Esophagus muscularis mucosa (tissue), 4 donors: ENCODE results near the gene BBS9. TPM values are rescaled to one million over a fixed set of nuclear protein-coding genes. Genes with fewer than 3 reads are reported as not detected.

ENCODE experiments used
- DNase-seq: peaks from one replicate; pipeline ENCODE4 v3.0.0-alpha.2; 2017; ENCODE audit errors: extremely low spot score
- H3K27ac ChIP-seq, 4 donors: fragments of 200-600 bp; sonication (generic); replicated peaks in 1 of 4; 1 replicate in 3 of 4; 2 replicates in 1 of 4; pipeline ENCODE4 v1.5.1; 2016 to 2019; ENCODE audit warnings: mild to moderate bottlenecking in 1 of 4
- H3K27me3 ChIP-seq, 4 donors: fragments of 200-600 bp; sonication (generic); one replicate each; pipeline versions ENCODE4 v1.5.1 to v1.6.0; 2016 to 2019
- H3K36me3 ChIP-seq, 4 donors: fragments of 200-600 bp; sonication (generic); one replicate each; pipeline ENCODE4 v1.5.1; 2016 to 2019
- H3K4me1 ChIP-seq, 4 donors: fragments of 200-600 bp; sonication (generic); one replicate each; pipeline ENCODE4 v1.5.1; 2016 to 2019
- H3K4me3 ChIP-seq, 4 donors: fragments of 200-600 bp; sonication (generic); 1 replicate in 2 of 4; 2 replicates in 2 of 4; pipeline ENCODE4 v1.5.1; 2016 to 2019; ENCODE audit warnings: mild to moderate bottlenecking in 4 of 4, moderate library complexity in 1 of 4
- H3K9me3 ChIP-seq, 4 donors: fragments of 200-600 bp; sonication (generic); 1 replicate in 3 of 4; 2 replicates in 1 of 4; pipeline ENCODE4 v1.5.1; 2016 to 2019
- EP300 ChIP-seq: sonication (generic); formaldehyde crosslinking; IDR thresholded peaks from one replicate; pipeline ENCODE4 v1.6.1; 2017; ENCODE audit warnings: antibody characterized with exemption
- POLR2A ChIP-seq: fragments of 450-650 bp; IDR thresholded peaks from one replicate; pipeline ENCODE4 v1.6.1; 2017; ENCODE audit warnings: antibody characterized with exemption, moderate library complexity, mild to moderate bottlenecking, low read depth
- POLR2AphosphoS5 ChIP-seq, 2 donors: sonication (generic); formaldehyde crosslinking; IDR thresholded peaks; one replicate each; pipeline ENCODE4 v1.6.1; 2017; ENCODE audit warnings: antibody characterized with exemption in 2 of 2
- WGBS: methylation state at CpG from one replicate; pipeline ENCODE4 v1.1.5; 2018; 5-methylcytosine and 5-hydroxymethylcytosine counted together
- intact Hi-C: fragments of 100-400 bp; cut with DNase I; formaldehyde crosslinking; loops from one replicate; pipeline ENCODE4 v1.15.1; 2023
- total RNA-seq, 4 donors: library from RNA; depleted of rRNA; stranded (reverse); fragments of >200 nt; gene quantifications; one replicate each; pipeline versions ENCODE4 v1.1.0 to v1.2.1, GENCODE V29; 2016
- TF ChIP-seq, protein P1 (sequence below), 3 experiments: fragments of 200-600 bp in 2 of 3; fragments of 450-650 bp in 1 of 3; sonication (generic) in 2 of 3; IDR thresholded peaks; one replicate each; pipeline ENCODE4 v1.5.1; 2017 to 2019; ENCODE audit warnings: antibody characterized with exemption in 3 of 3, mild to moderate bottlenecking in 2 of 3, moderate library complexity in 1 of 3

The BBS9 gene
- total RNA-seq, 4 donors from 2014 or later = 14.7 to 20.8 (median 16.3) TPM

DNA sequence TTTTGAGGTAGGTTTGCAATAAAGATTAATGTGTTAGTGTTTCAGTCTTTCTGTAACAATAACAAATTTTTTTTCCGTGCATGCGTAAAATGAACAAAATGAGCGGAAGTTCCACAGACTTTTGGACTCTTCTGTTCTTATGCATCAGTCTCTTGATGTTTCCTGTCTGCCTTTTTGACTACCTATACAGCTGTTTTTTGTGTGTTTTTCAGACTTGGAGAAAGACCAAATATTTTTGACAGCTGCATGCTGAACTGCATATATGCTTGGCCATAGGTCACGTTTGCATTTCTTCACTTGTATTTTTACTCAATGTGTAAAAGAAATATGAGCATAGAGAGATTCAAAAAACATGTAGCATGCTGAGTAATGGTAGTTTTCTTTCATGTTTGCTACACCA, 119.3 kb downstream of the BBS9 start:
- WGBS = 88% methylated on average over 4 of the region's 4 CpGs
- DNase-seq = no peak
- H3K36me3 ChIP-seq = no peaks in the 10 kb centered on the region
- H3K4me3 ChIP-seq = no peak overlapping the region
- intact Hi-C loops = loop anchor here (10.0 kb wide), 1 partner anchor 646 kb away; no protein-coding TSS in a partner anchor
- TF ChIP-seq POLR2A (no peak), POLR2AphosphoS5 (IDR thresholded peaks at IDR 0.05) (no peak), EP300 (no peak)
- TF ChIP-seq, protein P1, sequence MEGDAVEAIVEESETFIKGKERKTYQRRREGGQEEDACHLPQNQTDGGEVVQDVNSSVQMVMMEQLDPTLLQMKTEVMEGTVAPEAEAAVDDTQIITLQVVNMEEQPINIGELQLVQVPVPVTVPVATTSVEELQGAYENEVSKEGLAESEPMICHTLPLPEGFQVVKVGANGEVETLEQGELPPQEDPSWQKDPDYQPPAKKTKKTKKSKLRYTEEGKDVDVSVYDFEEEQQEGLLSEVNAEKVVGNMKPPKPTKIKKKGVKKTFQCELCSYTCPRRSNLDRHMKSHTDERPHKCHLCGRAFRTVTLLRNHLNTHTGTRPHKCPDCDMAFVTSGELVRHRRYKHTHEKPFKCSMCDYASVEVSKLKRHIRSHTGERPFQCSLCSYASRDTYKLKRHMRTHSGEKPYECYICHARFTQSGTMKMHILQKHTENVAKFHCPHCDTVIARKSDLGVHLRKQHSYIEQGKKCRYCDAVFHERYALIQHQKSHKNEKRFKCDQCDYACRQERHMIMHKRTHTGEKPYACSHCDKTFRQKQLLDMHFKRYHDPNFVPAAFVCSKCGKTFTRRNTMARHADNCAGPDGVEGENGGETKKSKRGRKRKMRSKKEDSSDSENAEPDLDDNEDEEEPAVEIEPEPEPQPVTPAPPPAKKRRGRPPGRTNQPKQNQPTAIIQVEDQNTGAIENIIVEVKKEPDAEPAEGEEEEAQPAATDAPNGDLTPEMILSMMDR (IDR thresholded peaks at IDR 0.05) = no peak
- H3K9me3 ChIP-seq = no peaks in the 10 kb centered on the region
- H3K27me3 ChIP-seq = no peaks in the 10 kb centered on the region
- no peak overlapping the region for H3K27ac ChIP-seq
- peaks cover 0 to 16% (median 12%) of the 10 kb centered on the region in 4 donors for H3K4me1 ChIP-seq

DNA sequence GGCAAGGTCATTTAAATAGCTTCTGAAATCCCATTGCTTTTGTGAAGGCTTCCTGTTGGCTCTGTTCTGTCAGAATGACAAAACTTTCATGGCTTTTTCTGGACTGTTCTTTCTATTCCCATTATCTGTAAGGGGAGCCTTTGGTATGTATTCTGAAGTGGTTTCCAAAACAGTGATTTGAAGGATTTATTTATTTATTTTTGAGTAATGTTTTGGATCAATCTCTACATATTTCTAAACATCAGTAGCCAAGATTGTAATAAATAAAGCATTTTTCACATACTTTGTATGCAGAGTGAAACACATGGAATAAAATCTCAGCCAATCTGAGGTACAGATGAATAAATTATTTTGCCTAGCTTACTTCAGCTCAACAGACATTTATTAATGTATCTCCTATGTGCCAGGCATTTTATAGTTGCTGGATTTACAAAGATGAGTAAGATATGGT, 121.1 kb downstream of the BBS9 start:
- Histone ChIP-seq H3K4me3 (no peak overlapping the region), H3K36me3 (no peaks in the 10 kb centered on the region), H3K27ac (no peak overlapping the region), H3K9me3 (no peaks in the 10 kb centered on the region), H3K4me1 (peaks cover 0 to 16% (median 12%) of the 10 kb centered on the region in 4 donors), H3K27me3 (no peaks in the 10 kb centered on the region)
- DNase-seq = no peak
- intact Hi-C loops = no loop called here
- TF ChIP-seq, protein P1 (IDR thresholded peaks at IDR 0.05) = no peak
- no peak for TF ChIP-seq POLR2A

DNA sequence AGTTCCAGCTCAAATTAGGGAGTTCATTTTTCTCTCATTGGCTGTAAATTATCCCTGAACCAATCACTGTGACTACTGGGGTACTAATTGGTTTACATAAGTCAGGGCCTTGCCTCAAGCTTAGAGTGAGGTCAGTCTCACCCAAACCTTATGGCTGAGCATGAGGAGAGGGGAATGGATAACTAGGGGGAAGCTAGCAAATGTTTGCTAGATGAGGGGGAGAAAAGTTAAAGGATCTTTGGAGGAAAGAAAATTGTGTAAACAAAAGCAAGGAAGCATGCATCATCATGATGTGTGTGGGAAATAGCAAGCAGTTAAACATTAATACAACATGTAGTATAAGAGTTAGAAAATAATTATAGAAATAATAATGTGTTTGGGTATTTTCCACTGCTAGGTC, 121.9 kb downstream of the BBS9 start:
- peaks cover 0 to 16% (median 12%) of the 10 kb centered on the region in 4 donors for H3K4me1 ChIP-seq
- H3K27me3 ChIP-seq = no peaks in the 10 kb centered on the region
- H3K4me3 ChIP-seq = no peak overlapping the region
- H3K9me3 ChIP-seq = no peaks in the 10 kb centered on the region
- TF ChIP-seq, protein P1 (IDR thresholded peaks at IDR 0.05) = no peak
- TF ChIP-seq POLR2A (no peak), EP300 (no peak), POLR2AphosphoS5 (IDR thresholded peaks at IDR 0.05) (no peak)
- intact Hi-C loops = no loop called here
- no peak for DNase-seq
- H3K36me3 ChIP-seq = no peaks in the 10 kb centered on the region
- H3K27ac ChIP-seq = no peak overlapping the region

DNA sequence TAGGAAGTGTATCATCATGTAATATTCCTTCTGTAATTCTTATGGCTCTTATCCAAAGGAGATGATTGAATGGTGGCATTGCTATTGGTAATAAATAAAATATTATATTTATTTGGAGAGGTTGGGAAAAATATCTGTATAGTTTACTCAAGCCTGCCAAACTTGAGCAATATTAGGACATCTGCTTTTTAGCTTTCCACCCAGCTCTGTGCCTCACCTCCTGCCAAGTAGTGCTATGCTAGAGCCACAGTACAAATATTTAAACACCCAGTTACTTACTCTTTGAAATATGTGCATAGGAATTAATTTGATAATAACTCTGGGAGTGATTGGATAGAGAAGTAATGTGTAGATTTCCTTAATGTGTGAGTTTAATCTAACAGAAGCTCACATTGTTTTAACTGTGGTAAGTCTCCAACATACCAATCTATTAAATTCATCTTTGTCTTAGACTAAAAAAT, 129.2 kb downstream of the BBS9 start:
- Histone ChIP-seq H3K9me3 (no peaks in the 10 kb centered on the region), H3K27me3 (no peaks in the 10 kb centered on the region), H3K36me3 (no peaks in the 10 kb centered on the region), H3K4me3 (no peak overlapping the region), H3K4me1 (peaks cover 0 to 11% (median 5%) of the 10 kb centered on the region in 4 donors), H3K27ac (no peak overlapping the region)
- no peak for TF ChIP-seq POLR2AphosphoS5 (IDR thresholded peaks at IDR 0.05)
- no peak for DNase-seq
- intact Hi-C loops = no loop called here

DNA sequence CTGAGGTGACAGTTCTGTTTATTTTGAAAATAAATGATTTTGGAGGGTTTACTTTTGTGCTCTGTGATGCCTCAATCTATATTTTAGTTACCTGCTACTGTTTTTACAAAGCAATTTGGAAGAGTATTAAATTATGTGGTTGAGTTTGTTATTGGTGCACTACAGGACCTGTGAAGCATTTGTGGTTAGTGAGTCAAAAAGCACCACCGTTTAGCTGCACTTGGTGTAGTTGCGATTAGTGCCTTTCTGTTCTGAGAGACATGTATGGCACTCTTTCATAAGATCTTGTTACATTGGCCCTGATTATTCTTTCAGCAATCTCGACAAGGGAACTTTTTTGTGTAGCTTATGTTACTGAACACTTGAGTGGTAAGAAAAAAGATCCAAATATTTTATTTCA, 132.2 kb downstream of the BBS9 start:
- Histone ChIP-seq H3K36me3 (no peaks in the 10 kb centered on the region), H3K27ac (no peak overlapping the region), H3K27me3 (no peaks in the 10 kb centered on the region), H3K4me3 (no peak overlapping the region), H3K4me1 (peaks cover 0 to 11% (median 5%) of the 10 kb centered on the region in 4 donors), H3K9me3 (no peaks in the 10 kb centered on the region)
- WGBS = 83% methylated on average over 3 of the region's 3 CpGs
- no peak for DNase-seq
- TF ChIP-seq, protein P1 (IDR thresholded peaks at IDR 0.05) = no peak
- TF ChIP-seq POLR2A (no peak), EP300 (no peak), POLR2AphosphoS5 (IDR thresholded peaks at IDR 0.05) (no peak)
- intact Hi-C loops = no loop called here
